Measurements from ENCODE around the gene TPPP2.
A peak's percentile ranks its signal among the peaks of the same experiment; 100 is the strongest.

The TPPP2 gene

GRCh38 chr14:21057803-21058675 lies 28.0 kb downstream of the TPPP2 start, which contains the start of gene RNASE8:
TSS of gene RNASE8 (plus strand) at chr14:21057822. CDS start at chr14:21057893, 71 bp downstream.
- DNase-seq (ENCODE audit: low spot score): no peak

GRCh38 chr14:21058903-21059302 lies 28.9 kb downstream of the TPPP2 start:
- no peak for DNase-seq (ENCODE audit: low spot score)

- no peak for DNase-seq (ENCODE audit: low spot score)
Observed at GRCh38 chr14:21059842-21060613, 30.0 kb downstream of the TPPP2 start.

- no peak for DNase-seq (ENCODE audit: low spot score)
Observed at GRCh38 chr14:21060614-21061346, 30.8 kb downstream of the TPPP2 start.

GRCh38 chr14:21061347-21061668 lies 31.3 kb downstream of the TPPP2 start:
- DNase-seq (ENCODE audit: low spot score): no peak

GRCh38 chr14:21063479-21063878 lies 33.5 kb downstream of the TPPP2 start:
- no peak for DNase-seq (ENCODE audit: low spot score)

GRCh38 chr14:21066882-21067502 lies 37.0 kb downstream of the TPPP2 start:
- no peak for DNase-seq (ENCODE audit: low spot score)

GRCh38 chr14:21068521-21069387 lies 38.7 kb downstream of the TPPP2 start:
- DNase-seq (ENCODE audit: low spot score): peak; percentile 45

- DNase-seq (ENCODE audit: low spot score): peak; percentile 84
Observed at GRCh38 chr14:21069388-21070082, 39.5 kb downstream of the TPPP2 start.

GRCh38 chr14:21070083-21070609 lies 40.1 kb downstream of the TPPP2 start, which contains the start of gene ARHGEF40:
TSS of gene ARHGEF40 (plus strand) at chr14:21070304. CDS start at chr14:21070397, 93 bp downstream.
- DNase-seq (ENCODE audit: low spot score): peak; percentile 84

GRCh38 chr14:21070610-21071224 lies 40.7 kb downstream of the TPPP2 start:
- DNase-seq (ENCODE audit: low spot score): peak; percentile 39

- peak; percentile 80 for DNase-seq (ENCODE audit: low spot score)
Observed at GRCh38 chr14:21071225-21072030, 41.4 kb downstream of the TPPP2 start.

GRCh38 chr14:21072031-21072473 lies 42.0 kb downstream of the TPPP2 start:
- no peak for DNase-seq (ENCODE audit: low spot score)

GRCh38 chr14:21072781-21073339 lies 42.8 kb downstream of the TPPP2 start:
- no peak for DNase-seq (ENCODE audit: low spot score)

GRCh38 chr14:21073921-21074320 lies 43.9 kb downstream of the TPPP2 start:
- no peak for DNase-seq (ENCODE audit: low spot score)

GRCh38 chr14:21074398-21075272 lies 44.6 kb downstream of the TPPP2 start:
- DNase-seq (ENCODE audit: low spot score): no peak
